H9 (cell line): ENCODE data around the gene UST. TPM values are rescaled to one million over a fixed set of nuclear protein-coding genes. Genes with fewer than 3 reads are reported as not detected.

Experiments
- DNase-seq: peaks from one replicate; pipeline ENCODE4 v3.0.0-alpha.2; 2017
- H2AFZ ChIP-seq: one replicate; pipeline ENCODE4 v1.6.1; 2013; ENCODE audit warnings: mild to moderate bottlenecking, low read length, control low read depth, moderate library complexity
- H2AK5ac ChIP-seq: 2 replicates; pipeline ENCODE4 v1.6.1; 2013; ENCODE audit warnings: low read length, control low read depth, mixed read lengths; ENCODE audit not compliant: insufficient read length
- H2BK120ac ChIP-seq: one replicate; pipeline ENCODE4 v1.6.1; 2013; ENCODE audit warnings: low read depth, mild to moderate bottlenecking, low read length, control low read depth, inconsistent platforms; ENCODE audit not compliant: poor library complexity, severe bottlenecking
- H2BK12ac ChIP-seq: 2 replicates; pipeline ENCODE4 v1.6.1; 2013; ENCODE audit warnings: low read length, control low read depth, mixed read lengths, low read depth; ENCODE audit not compliant: insufficient read length
- H2BK15ac ChIP-seq: 2 replicates; pipeline ENCODE4 v1.6.1; 2013; ENCODE audit warnings: low read depth, low read length, control low read depth
- H2BK20ac ChIP-seq: one replicate; pipeline ENCODE4 v1.6.1; 2013; ENCODE audit warnings: low read depth, mild to moderate bottlenecking, low read length, control low read depth, inconsistent platforms; ENCODE audit not compliant: poor library complexity, severe bottlenecking
- H2BK5ac ChIP-seq: 2 replicates; pipeline ENCODE4 v1.6.1; 2013; ENCODE audit warnings: low read length, control low read depth, mixed read lengths; ENCODE audit not compliant: insufficient read length
- H3K14ac ChIP-seq: 2 replicates; pipeline ENCODE4 v1.6.1; 2013; ENCODE audit warnings: low read length, control low read depth; ENCODE audit not compliant: insufficient read depth
- H3K18ac ChIP-seq: 2 replicates; pipeline ENCODE4 v1.6.1; 2013; ENCODE audit warnings: low read depth, mild to moderate bottlenecking, mixed read lengths, low read length, control low read depth; ENCODE audit not compliant: insufficient read length
- H3K23ac ChIP-seq: 2 replicates; pipeline ENCODE4 v1.6.1; 2013; ENCODE audit warnings: low read length, control low read depth, mixed read lengths, low read depth; ENCODE audit not compliant: insufficient read length
- H3K23me2 ChIP-seq: 2 replicates; pipeline ENCODE4 v1.6.1; 2013; ENCODE audit warnings: low read depth, mild to moderate bottlenecking, mixed read lengths, low read length, control low read depth; ENCODE audit not compliant: insufficient read length, poor library complexity, severe bottlenecking
- H3K27ac ChIP-seq: 2 replicates; pipeline ENCODE4 v1.5.1; 2013; ENCODE audit warnings: low read length, control low read depth, mixed read lengths, low read depth; ENCODE audit not compliant: insufficient read length
- H3K27me3 ChIP-seq: 2 replicates; pipeline ENCODE4 v1.6.1; 2013; ENCODE audit warnings: low read length, control low read depth, inconsistent platforms; ENCODE audit not compliant: insufficient read depth
- H3K4ac ChIP-seq: 2 replicates; pipeline ENCODE4 v1.6.1; 2013; ENCODE audit warnings: low read depth, mild to moderate bottlenecking, control low read depth, inconsistent platforms, low read length, moderate library complexity
- H3K4me1 ChIP-seq: 2 replicates; pipeline ENCODE4 v1.6.1; 2013; ENCODE audit warnings: low read length, control low read depth, inconsistent platforms; ENCODE audit not compliant: insufficient read depth
- H3K4me2 ChIP-seq: 2 replicates; pipeline ENCODE4 v1.6.1; 2013; ENCODE audit warnings: low read length, control low read depth, mixed read lengths; ENCODE audit not compliant: insufficient read length, insufficient read depth
- H3K56ac ChIP-seq: 2 replicates; pipeline ENCODE4 v1.6.1; 2013; ENCODE audit warnings: low read depth, mild to moderate bottlenecking, mixed read lengths, low read length, control low read depth; ENCODE audit not compliant: insufficient read length
- H3K79me1 ChIP-seq: 2 replicates; pipeline ENCODE4 v1.6.1; 2013; ENCODE audit warnings: low read depth, mild to moderate bottlenecking, moderate library complexity, low read length, control low read depth, inconsistent platforms; ENCODE audit not compliant: insufficient read depth, poor library complexity, severe bottlenecking
- H3K79me2 ChIP-seq: 2 replicates; pipeline ENCODE4 v1.6.1; 2013; ENCODE audit warnings: low read length, control low read depth, inconsistent platforms; ENCODE audit not compliant: insufficient read depth
- H3K9ac ChIP-seq: 2 replicates; pipeline ENCODE4 v1.6.1; 2013; ENCODE audit warnings: low read length, control low read depth, mixed read lengths; ENCODE audit not compliant: insufficient read length; ENCODE audit errors: extremely low read depth
- H3K9me3 ChIP-seq: one replicate; pipeline ENCODE4 v1.6.1; 2013; ENCODE audit warnings: low read depth, low read length, inconsistent platforms; ENCODE audit not compliant: control insufficient read depth
- H3T11ph ChIP-seq: one replicate; pipeline ENCODE4 v1.6.1; 2013; ENCODE audit warnings: mild to moderate bottlenecking, low read length, control low read depth, inconsistent platforms
- H4K20me1 ChIP-seq: one replicate; pipeline ENCODE4 v1.6.1; 2013; ENCODE audit not compliant: control insufficient read depth, insufficient read length, insufficient read depth
- H4K5ac ChIP-seq: 2 replicates; pipeline ENCODE4 v1.6.1; 2013; ENCODE audit warnings: low read depth, mild to moderate bottlenecking, mixed read lengths, low read length, control low read depth; ENCODE audit not compliant: insufficient read length
- H4K8ac ChIP-seq: replicated peaks from 2 replicates; pipeline ENCODE4 v1.6.1; 2013; ENCODE audit warnings: low read length, control low read depth, mixed read lengths, low read depth; ENCODE audit not compliant: insufficient read length
- H4K91ac ChIP-seq: 2 replicates; pipeline ENCODE4 v1.6.1; 2013; ENCODE audit warnings: low read depth, mild to moderate bottlenecking, moderate library complexity, mixed read lengths, low read length, control low read depth; ENCODE audit not compliant: insufficient read length
- H3K27ac Mint-ChIP-seq, 3 experiments: 2 replicates in 2 of 3; 3 replicates in 1 of 3; pipeline ENCODE4 v1.8.0; 2020 to 2021; ENCODE audit warnings: mixed read lengths in 3 of 3, mild to moderate bottlenecking in 1 of 3, moderate library complexity in 1 of 3
- H3K27me3 Mint-ChIP-seq: 2 replicates; pipeline ENCODE4 v1.8.0; 2021; ENCODE audit warnings: low read depth, mild to moderate bottlenecking, moderate library complexity, mixed read lengths
- H3K36me3 Mint-ChIP-seq, 3 experiments: 2 replicates in 2 of 3; 3 replicates in 1 of 3; pipeline ENCODE4 v1.8.0; 2020 to 2021; ENCODE audit warnings: low read depth in 3 of 3, mixed read lengths in 3 of 3; ENCODE audit not compliant: insufficient read depth in 1 of 3
- H3K4me1 Mint-ChIP-seq, 2 experiments: 2 replicates each; pipeline ENCODE4 v1.8.0; 2020; ENCODE audit warnings: mixed read lengths in 2 of 2
- H3K4me3 Mint-ChIP-seq, 2 experiments: 2 replicates in 1 of 2; 3 replicates in 1 of 2; pipeline ENCODE4 v1.8.0; 2020 to 2021; ENCODE audit warnings: mild to moderate bottlenecking in 2 of 2, mixed read lengths in 2 of 2, moderate library complexity in 1 of 2
- H3K9me3 Mint-ChIP-seq, 2 experiments: 2 replicates in 1 of 2; 3 replicates in 1 of 2; pipeline ENCODE4 v1.8.0; 2020; ENCODE audit warnings: mild to moderate bottlenecking in 2 of 2, mixed read lengths in 2 of 2, moderate library complexity in 1 of 2
- CTCF ChIP-seq: fragments of 200-600 bp; sonication (generic); conservative IDR thresholded peaks from 3 replicates; pipeline ENCODE4 v1.8.0; 2021; ENCODE audit warnings: antibody characterized with exemption, mild to moderate bottlenecking
- WGBS: extraction: QIAGEN DNeasy Blood & Tissue Kit; methylation state at CpG from one replicate; pipeline ENCODE4 v1.1.7; 2013; ENCODE audit warnings: missing lambda C conversion rate, low lambda C conversion rate, mixed read lengths; ENCODE audit not compliant: insufficient read length; ENCODE audit errors: extremely low coverage; 5-methylcytosine and 5-hydroxymethylcytosine counted together
- total RNA-seq: library from RNA; stranded (reverse); gene quantifications from 2 replicates; pipeline ENCODE4 v1.2.1, GENCODE V29; 2021

UST gene
- total RNA-seq, 1 experiment from 2014 or later, result 14.4 TPM

GRCh38 chr6:149065658-149066556 is 319.1 kb downstream of the UST start:
- Histone ChIP-seq H3K23me2 (no peaks in the 10 kb centered on the region), H3K18ac (no peak overlapping the region), H4K20me1 (no peaks in the 10 kb centered on the region), H2BK5ac (no peak overlapping the region), H2AK5ac (no peak overlapping the region), H4K8ac (no peak overlapping the region), H3K27ac (no peak overlapping the region), H3K56ac (no peak overlapping the region), H3K9me3 (no peaks in the 10 kb centered on the region), H2BK120ac (no peak overlapping the region), H3K79me2 (no peaks in the 10 kb centered on the region), H3K27me3 (no peaks in the 10 kb centered on the region), H2BK20ac (no peak overlapping the region), H2BK15ac (no peak overlapping the region), H2AFZ (no peak overlapping the region), H3K79me1 (no peaks in the 10 kb centered on the region), H4K91ac (no peak overlapping the region), H3K9ac (no peak overlapping the region), H3K23ac (no peak overlapping the region), H4K5ac (no peak overlapping the region), H3K4ac (no peak overlapping the region), H2BK12ac (no peak overlapping the region), H3K14ac (no peak overlapping the region), H3T11ph (no peak overlapping the region), H3K4me1 (no peaks in the 10 kb centered on the region), H3K4me2 (no peak overlapping the region)
- Mint-ChIP-seq H3K9me3 (no peaks in the 10 kb centered on the region), H3K27ac (no peak overlapping the region), H3K27me3 (no peaks in the 10 kb centered on the region), H3K4me3 (no peak overlapping the region), H3K4me1 (0 out of 4 replicates have a peak, but pooled peaks cover 0 to 3% of the 10 kb centered on the region in 2 experiments), H3K36me3 (no peaks in the 10 kb centered on the region; a peak in 1 of 7 replicates)
- WGBS, result no CpG with 5 or more reads among the region's 8 CpGs
- TF ChIP-seq CTCF, result no peak
- DNase-seq, result no peak
